Measurements from ENCODE around the gene IL3.

IL3 gene

GRCh38 chr5:132087661-132088060, 27.2 kb downstream of the IL3 start:
- TF ChIP-seq OSR1 (CRISPR knock-in tag; IDR thresholded peaks at IDR 0.05) (no peak), PPARA (CRISPR knock-in tag; IDR thresholded peaks at IDR 0.05; ENCODE audit: borderline replicate concordance) (no peak), BACH2 (CRISPR knock-in tag; IDR thresholded peaks at IDR 0.05; ENCODE audit: borderline replicate concordance) (no peak), CREB5 (CRISPR knock-in tag; IDR thresholded peaks at IDR 0.05; ENCODE audit: low read depth) (no peak), ZC3H10 (CRISPR knock-in tag; IDR thresholded peaks at IDR 0.05) (no peak), CSRNP3 (CRISPR knock-in tag; IDR thresholded peaks at IDR 0.05) (no peak), ZNF70 (CRISPR knock-in tag; IDR thresholded peaks at IDR 0.05) (no peak), CSDC2 (CRISPR knock-in tag; IDR thresholded peaks at IDR 0.05) (no peak), RARB (CRISPR knock-in tag; IDR thresholded peaks at IDR 0.05) (no peak)
- ATAC-seq, result no peak

GRCh38 chr5:132089363-132089762, 28.9 kb downstream of the IL3 start:
- TF ChIP-seq CSDC2 (CRISPR knock-in tag; IDR thresholded peaks at IDR 0.05), result no peak
- no peak for TF ChIP-seq ISL1 (CRISPR knock-in tag; IDR thresholded peaks at IDR 0.05)
- no peak for TF ChIP-seq ZNF70 (CRISPR knock-in tag; IDR thresholded peaks at IDR 0.05)
- no peak for TF ChIP-seq POU6F1 (CRISPR knock-in tag; IDR thresholded peaks at IDR 0.05; ENCODE audit: borderline replicate concordance, low read depth)
- no peak for TF ChIP-seq CSRNP3 (CRISPR knock-in tag; IDR thresholded peaks at IDR 0.05)
- no peak for TF ChIP-seq BACH2 (CRISPR knock-in tag; IDR thresholded peaks at IDR 0.05; ENCODE audit: borderline replicate concordance)
- no peak for TF ChIP-seq OSR1 (CRISPR knock-in tag; IDR thresholded peaks at IDR 0.05)
- no peak for TF ChIP-seq SNAI2 (CRISPR knock-in tag; IDR thresholded peaks at IDR 0.05)
- no peak for TF ChIP-seq PPARA (CRISPR knock-in tag; IDR thresholded peaks at IDR 0.05; ENCODE audit: borderline replicate concordance)
- TF ChIP-seq ZFP3 (CRISPR knock-in tag; IDR thresholded peaks at IDR 0.05), result no peak
- no peak for TF ChIP-seq ZC3H10 (CRISPR knock-in tag; IDR thresholded peaks at IDR 0.05)
- no peak for TF ChIP-seq TOX (CRISPR knock-in tag; IDR thresholded peaks at IDR 0.05; ENCODE audit: borderline replicate concordance)
- no peak for TF ChIP-seq CREB5 (CRISPR knock-in tag; IDR thresholded peaks at IDR 0.05; ENCODE audit: low read depth)
- TF ChIP-seq PATZ1 (CRISPR knock-in tag; IDR thresholded peaks at IDR 0.05; ENCODE audit: borderline replicate concordance), result no peak
- no peak for TF ChIP-seq ARNTL (CRISPR knock-in tag; IDR thresholded peaks at IDR 0.05; ENCODE audit: borderline replicate concordance, low read depth)
- no peak for TF ChIP-seq GLIS3 (CRISPR knock-in tag; IDR thresholded peaks at IDR 0.05)
- no peak for TF ChIP-seq ESRRG (CRISPR knock-in tag; IDR thresholded peaks at IDR 0.05)
- TF ChIP-seq ZNF565 (CRISPR knock-in tag; conservative IDR thresholded peaks at IDR 0.05; ENCODE audit: low read depth), result no peak
- no peak for TF ChIP-seq TSHZ2 (CRISPR knock-in tag; IDR thresholded peaks at IDR 0.05)

More at GRCh38 chr5:132089363-132089762, 28.9 kb downstream of the IL3 start:
- no peak for ATAC-seq
